Left renal pelvis (tissue), 4 donors: ENCODE measurements around the gene CYP46A1. TPM values are rescaled to one million over a fixed set of nuclear protein-coding genes. Genes with fewer than 3 reads are reported as not detected.

Experiments used
- DNase-seq, 4 donors: peaks; one replicate each; pipeline ENCODE4 v3.0.0-alpha.2; 2013; ENCODE audit warnings: low read depth in 4 of 4, low spot score in 3 of 4
- polyA plus RNA-seq, 4 donors: library from polyadenylated mRNA; unstranded; fragments of 120-200 nt; gene quantifications; one replicate each; pipeline ENCODE4 v1.2.1, GENCODE V29; 2013; ENCODE audit not compliant: insufficient read length in 4 of 4

Gene CYP46A1
- polyA plus RNA-seq, 4 donors, result 1.4 to 4.2 (median 2.8) TPM

- no peak for DNase-seq
Measured at GRCh38 chr14:99727096-99727870, 43.2 kb downstream of the CYP46A1 start.

DNA sequence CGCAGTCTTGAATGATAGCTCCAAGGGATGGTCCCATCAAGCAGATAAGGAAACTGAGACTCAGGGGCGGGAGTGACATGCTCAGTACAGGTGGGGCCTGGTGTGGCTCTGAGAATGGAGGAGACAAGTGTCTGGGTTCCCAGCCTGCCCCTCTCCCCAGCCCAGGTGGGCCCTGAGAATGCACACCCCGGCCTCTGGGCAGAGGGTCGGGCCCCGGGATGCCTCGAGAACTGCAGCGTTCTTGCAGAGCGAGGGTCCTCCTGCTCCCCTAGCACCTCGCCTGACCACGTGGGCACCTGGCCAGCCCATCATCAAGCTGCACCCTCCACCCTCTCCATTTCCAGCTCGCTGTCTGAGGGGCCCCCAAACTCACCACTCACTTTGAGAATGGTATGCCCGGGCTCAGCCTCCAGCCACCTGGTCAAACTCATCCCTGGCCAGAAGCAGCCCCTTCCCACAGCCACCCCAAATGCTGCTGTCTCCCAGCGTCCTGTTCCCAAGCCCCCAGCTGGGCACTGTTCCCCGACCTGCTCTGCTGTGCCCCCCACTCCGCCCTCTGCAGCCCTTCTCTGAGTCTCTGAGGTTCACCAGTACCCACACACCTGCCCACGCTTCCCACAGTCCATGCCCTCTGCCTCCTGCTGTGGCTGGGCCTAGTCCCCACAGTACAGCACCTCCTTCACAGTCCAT is 44.3 kb downstream of the CYP46A1 start:
- no peak for DNase-seq

GRCh38 chr14:99728981-99729451 is 44.9 kb downstream of the CYP46A1 start:
- no peak for DNase-seq

DNA sequence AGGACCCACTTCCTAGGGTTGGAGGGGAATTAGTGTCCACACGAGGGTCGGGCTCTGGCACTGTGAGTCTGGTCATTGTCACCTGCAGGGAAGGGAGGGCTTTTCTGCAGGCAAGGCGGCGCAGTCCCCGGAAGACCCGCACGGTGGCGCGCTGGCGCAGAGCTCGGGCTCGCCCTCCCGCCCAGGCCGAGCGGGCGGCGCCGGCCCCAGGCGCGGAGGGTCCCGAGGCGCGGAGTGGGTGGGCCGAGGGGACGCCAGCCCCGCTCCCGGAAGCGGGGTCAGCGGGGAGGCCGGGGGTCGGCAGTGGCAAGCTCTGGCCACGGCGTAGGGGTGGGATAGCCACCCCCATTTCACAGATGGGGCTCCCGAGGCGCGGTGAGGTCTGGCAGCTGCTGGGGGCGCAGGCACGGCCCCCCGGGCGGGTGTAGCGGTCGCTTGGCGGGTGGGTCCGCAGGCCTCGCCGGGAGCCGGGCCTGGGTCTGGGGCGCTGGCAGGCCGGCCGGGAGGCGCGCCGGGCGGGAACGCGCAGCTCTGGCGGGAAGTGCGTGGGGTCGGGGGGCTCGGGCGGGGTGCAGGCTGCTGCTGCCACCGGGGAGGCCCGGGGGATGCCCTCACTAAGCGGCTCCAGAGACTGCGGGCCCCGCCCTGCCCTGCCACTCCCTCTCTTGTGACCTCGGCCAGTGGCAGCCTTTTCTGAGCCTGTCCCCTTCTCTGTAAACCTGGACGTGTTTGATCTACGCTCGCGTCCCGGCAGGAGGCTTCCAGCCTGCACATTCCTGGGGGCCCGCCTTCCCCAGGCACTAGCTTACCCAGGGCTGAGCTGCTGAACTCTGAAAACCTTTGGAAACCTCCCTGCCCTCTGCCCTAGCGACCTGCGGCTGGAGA is 46.1 kb downstream of the CYP46A1 start:
- DNase-seq, result no peak

DNA sequence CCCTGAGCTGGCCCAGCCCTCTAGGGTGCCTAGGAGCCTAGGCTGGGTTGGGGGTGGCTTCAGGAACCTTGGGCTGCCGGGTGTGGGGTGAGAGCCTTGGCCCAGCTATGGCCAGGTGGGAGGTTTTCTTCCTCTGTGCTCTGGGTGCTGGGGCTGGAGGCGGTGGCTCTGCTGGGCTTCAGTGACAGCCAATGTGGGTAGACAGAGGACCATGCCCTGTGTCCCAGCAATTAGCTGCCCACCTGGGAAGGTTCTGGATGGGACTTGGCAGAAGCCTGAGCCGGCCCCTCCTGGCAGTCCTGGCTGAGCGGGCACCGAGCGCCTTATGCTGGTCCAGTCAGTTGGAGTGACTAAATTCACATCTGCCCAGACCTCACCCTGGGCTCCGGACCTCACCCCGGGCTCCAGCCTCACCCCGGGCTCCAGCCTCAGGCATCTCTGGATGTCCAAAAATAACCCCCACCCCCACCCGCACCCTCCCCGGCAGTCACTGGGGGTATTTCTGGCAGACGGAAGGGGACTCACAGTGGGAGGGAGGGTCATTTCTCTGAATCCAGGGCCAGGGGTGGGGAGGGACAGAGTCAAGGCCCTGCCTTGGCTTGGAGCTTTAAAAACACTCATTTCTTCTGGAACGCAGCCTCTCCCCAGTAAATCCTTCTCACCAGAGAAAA is 46.9 kb downstream of the CYP46A1 start:
- DNase-seq, result no peak

DNA sequence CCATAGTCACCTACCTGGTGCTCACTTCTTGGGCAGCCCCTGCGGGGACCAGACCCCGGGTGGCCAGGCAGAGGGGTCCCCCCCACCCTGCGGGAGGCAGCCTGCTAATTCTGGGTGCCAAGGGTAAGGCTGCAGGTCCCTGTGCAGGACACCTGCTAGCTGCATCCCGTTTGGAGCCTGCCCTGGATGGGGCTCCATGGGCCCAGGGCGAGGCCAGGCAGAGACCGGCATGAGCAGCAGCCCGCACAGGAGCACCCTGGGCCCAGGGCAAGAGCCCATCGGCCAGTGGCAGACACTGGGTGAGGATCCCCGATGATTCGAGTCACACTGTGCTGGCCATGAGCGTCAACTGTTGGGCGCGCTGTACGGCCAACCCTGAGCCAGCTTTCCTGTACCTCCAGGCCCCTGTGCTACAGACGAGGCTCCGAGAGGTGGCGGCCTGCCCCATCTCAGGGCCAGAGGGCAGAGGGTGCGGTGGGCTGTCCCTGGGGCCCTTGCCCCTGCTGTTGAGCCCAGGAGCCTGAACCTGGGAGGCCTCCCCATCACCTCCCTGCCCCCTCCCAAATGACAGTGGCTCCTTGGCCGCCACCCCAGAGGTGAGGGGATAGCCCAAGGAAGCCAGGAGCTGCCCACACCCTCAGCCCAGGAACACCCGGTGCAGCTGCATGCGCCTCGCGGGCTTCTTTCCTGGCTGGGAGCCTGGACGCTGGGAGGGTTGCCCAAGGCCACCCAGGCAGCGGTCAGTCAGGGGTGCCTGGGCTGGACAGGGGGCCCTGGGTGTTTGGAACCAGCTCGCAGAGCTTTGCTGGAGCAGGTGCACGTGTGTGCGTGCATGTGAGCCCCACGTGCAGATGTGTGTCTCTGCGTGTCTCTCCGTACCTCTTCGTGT is 47.7 kb downstream of the CYP46A1 start:
- no peak for DNase-seq

DNA sequence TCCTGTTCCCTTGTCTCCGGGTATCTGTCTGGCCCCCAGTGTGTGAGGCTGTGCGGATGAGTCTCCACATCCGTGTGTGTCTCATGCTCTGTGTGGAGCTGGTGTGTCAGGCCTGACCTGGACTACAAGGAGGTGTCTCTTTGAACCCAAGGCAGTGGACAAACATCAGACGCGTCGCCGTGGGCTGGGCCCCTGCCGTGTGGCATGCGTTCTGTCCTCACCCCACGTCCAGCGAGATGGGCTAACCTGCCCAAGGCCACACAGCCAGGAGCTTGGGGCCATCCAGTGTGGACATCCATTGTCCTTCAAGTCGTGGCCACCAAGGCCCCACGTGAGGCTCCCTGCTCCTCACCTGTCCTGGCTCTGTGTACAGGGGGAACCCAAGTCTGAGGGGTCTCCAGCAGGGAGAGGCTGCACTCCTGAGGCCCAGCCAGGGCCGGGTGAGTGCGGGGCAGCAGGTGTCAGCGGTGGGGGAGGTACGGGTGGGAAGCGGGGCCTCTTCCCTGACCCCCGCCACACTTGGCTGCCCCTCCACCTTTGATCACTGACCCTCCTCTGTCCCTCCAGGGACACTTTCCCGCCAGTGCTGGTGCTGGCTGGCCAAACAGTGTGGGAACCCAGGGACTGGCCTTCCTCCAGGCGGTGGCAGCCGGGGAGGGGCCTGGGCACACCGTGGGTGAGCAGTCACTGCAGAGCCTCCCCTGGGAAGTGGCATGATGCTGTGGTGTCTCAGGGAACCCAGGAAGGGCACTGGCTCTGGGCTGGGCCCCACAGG is 48.5 kb downstream of the CYP46A1 start:
- no peak for DNase-seq

DNA sequence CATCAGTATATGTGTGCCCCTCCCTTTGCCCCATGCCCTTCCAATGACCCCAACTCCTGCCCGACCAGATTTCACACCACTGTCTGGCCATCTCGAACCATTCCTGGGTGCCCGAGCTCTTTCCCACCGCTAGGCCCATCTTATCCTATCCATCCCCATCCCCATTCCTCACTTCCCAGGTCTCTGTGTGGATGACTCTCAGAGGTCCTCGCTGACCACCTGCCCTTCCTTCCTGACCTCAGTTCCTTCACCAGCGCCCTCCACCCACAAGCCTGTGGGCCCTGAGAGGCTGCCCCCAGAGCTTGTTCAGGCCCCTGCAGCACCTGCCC is 49.1 kb downstream of the CYP46A1 start:
- no peak for DNase-seq

DNA sequence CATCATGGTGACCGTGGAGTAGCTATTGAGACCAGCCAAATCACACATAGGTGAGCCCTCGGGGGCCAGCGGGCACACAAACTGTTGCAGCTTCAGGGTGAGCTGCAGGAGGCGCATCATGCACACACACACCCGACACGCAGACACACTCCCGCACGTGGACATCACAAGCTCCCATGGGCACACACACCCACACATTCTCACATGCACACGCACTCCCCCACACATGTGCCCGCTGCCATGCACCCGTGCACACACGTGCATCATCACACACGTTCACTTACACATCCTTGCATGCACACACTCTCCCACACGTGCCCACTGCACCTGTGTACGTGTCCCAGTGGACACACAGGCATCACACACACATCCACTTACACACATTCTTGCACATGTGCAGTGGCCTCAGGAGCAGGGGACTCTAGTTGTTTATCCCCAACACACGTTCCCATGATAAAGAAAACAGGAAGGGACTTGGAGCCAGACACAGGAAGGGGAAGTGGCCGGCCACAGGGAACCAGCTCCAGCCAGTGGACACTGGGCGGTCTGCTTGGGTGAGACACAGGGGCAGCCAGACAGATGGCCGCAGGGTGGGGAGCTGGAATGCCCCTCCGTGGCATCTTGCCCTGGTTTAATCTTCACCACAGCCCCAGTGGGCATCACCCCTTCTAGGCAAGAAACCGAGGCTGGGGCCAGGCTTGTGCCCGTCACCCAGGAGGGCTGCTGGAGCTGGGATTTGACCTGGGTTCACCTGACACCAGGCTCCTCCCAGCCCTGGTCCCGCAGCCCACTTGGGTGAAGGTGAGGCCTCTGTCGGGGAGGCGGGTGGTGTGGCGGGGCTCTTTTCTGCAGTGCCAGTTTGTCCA is 49.7 kb downstream of the CYP46A1 start:
- DNase-seq, result no peak

DNA sequence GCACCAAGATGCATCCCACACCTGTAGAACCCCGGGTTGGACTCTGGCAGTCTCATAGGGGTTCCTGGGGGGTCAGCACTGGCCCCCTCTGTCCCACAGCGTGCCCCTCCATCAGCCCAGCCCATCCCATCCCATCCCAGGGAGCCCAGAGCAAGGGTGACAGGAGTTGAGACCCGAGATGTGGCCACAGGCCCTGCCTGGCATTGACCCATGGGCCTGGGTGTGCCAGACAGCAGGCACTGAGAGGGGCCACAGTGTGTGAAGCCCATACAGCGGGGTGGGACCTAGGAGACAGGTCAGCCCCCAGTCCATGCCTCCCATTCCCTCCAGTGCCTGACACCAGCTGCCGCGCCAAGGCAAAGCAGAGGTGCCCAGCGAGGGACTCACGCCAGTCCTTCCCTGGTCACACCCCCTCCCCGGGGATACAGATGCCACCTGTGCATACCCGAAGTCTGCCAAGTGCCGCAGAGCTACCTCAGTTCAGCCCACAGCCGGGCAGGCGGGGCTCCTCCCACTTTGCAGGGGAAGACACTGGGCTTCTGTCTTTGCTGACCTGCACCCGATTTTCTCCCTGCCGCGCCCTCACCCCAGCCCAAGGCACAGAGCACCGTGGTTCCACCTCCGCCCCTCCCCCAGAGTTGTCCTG is 50.4 kb downstream of the CYP46A1 start:
- no peak for DNase-seq

DNA sequence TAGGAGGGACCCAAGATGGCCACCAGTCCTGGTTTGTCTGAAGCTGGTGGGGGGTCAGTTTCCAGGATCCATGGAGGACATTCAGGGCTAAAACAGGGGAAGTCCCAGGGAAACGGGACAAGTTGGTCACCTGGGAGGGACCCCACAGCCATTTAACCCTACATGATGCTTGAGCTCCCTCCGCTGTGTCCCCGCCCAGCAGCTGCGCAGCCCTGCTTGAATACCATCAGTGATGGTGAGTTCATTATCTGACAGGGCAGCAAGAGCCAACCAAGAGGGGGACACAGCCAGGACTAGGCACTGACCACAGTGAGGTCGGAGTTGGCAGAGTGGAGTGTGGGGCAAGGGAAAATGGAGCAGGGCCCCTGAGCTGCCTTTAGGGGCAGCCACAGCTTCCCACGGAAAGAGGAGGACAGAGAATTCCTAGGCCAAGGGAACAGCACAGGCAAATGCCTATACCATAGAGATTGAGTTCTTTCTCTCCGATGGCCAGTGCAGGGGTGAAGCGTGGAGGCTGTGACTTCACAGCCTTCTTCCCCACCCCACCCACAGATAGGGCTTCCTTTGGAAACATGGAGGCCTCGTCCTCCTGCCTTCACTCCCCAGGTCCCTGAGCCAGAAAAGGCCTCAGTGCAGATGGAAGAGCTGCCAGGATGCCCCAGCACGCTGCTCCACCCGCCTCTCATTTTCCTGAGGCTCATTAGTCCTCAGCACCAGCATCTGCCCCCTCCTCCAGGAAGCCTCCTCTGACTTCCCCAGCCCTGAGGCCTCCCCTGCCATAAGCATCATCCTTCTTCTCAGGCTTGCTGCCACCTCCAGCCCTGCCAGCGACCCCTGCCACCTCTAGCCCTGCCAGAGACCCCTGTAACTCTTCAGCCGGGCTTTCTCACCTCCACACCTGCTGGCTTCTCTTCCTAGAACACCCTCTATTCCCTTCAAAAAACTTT is 51.4 kb downstream of the CYP46A1 start:
- no peak for DNase-seq

DNA sequence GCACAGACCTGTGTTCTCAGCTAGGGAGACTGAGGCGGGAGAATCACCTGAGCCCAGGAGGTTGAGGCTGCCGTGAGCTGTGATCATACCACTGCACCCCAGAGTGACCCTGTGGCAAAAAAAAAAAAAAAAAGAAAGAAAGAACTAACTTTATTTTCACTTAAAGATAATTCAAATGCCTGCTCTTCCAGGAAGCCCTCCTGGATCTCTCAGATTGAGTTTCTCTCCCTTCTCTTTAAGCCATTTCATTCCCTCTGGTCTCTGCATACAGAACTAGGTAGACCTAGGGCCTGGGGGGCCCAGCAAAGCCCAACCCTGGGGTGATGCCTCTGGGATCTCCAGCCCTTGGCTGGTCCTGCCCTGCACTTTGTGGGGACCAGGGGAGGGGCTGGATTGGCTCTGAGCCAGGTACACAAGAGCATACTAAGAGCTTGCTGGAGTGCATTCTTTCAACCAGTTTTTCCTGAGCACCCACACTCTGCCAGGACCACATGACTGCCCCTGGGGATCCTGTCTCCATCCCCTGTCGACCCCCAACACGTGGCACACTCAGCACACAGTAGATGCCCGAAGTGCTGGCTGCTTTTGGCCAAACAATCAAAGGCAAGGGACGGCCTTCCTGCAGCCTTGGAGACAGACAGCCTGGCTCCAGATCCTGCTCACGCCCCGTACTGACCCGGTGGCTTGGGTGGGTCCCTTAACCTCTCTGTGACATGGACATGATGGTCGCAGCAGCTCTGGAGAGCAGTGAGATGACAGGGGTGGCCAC is 52.7 kb downstream of the CYP46A1 start:
- DNase-seq, result no peak

DNA sequence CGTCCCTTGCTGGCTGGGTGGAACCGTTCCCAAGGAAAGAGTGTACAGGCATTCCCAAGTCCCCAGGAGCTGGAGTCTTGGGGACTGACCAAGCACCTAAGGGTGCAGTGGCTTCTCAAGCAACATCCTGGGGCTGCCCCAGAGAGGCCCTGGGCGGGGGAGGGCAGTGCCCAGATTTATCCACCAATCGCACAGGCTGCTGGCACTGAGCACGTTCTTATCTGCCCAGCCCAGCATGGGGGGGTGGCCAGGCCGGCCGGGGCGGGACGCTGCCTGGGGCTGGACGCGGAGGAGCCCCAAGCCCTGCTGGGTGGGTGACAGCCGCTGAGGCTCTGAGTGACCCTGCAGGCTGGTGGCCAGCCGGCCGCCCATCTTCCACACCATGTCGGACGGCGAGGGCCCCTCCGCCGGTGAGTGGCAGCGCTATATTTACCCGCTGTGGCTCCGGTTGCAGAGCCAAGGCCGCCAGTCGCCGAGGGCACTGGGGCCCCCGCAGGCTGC is 53.4 kb downstream of the CYP46A1 start:
- DNase-seq, result no peak

DNA sequence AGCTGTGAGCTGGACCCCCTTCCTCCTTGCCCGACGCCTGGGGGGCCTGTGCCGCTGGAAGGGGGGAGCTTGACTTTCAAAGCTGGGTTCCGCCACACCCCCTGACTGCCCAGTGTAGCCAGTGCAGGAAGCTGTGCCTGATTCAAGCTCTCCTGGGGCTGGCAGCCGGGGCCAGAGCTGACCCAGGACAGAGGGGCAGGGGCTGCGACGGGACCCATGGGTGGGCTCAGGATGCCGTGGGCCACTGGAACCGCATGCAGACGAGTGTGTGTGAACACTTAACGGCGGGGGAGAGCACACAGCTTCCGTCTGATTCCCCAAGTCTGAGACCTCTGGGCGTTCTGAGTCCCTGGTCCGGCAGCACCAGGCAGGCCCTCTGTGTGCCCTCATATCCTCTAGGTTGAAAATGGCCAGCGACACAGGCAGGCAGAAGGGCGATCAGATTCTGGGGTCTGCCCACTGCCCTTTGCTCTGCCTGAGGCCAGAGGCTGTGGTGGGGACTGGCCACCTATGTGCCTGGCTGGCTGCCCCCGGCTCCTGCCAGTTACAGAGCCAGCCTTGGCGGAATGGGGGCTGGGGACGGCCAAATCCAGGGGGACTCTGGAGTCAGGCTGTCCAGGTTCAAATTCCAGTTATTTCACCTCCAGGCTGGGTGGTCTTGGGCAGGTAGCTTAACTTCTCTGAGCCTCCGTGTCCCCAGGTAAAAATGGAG is 54.0 kb downstream of the CYP46A1 start:
- DNase-seq, result no peak

- no peak for DNase-seq
Measured at GRCh38 chr14:99740411-99740810, 56.3 kb downstream of the CYP46A1 start.
